Ishikawa (cell line): Measurements from ENCODE around the gene CTNNA1.

Source experiments
- CEBPB ChIP-seq: IDR thresholded peaks from 2 replicates; pipeline ENCODE4 v1.6.1; 2012
- CREB1 ChIP-seq: IDR thresholded peaks from 2 replicates; pipeline ENCODE4 v1.6.1; 2012; ENCODE audit warnings: low read depth
- EGR1 ChIP-seq: IDR thresholded peaks from 2 replicates; pipeline ENCODE4 v1.6.1; 2012
- EP300 ChIP-seq: IDR thresholded peaks from 2 replicates; pipeline ENCODE4 v1.6.1; 2012; ENCODE audit warnings: borderline replicate concordance
- FOXM1 ChIP-seq: IDR thresholded peaks from 2 replicates; pipeline ENCODE4 v1.6.1; 2012; ENCODE audit warnings: low read depth, borderline replicate concordance
- NFIC ChIP-seq: IDR thresholded peaks from 2 replicates; pipeline ENCODE4 v1.6.1; 2012
- RAD21 ChIP-seq: IDR thresholded peaks from 2 replicates; pipeline ENCODE4 v1.6.1; 2012; ENCODE audit warnings: low read depth
- TAF1 ChIP-seq: IDR thresholded peaks from 2 replicates; pipeline ENCODE4 v1.6.1; 2012; ENCODE audit warnings: low read depth, mild to moderate bottlenecking
- TCF12 ChIP-seq: IDR thresholded peaks from 2 replicates; pipeline ENCODE4 v1.6.1; 2012; ENCODE audit warnings: low read depth
- TEAD4 ChIP-seq: IDR thresholded peaks from 2 replicates; pipeline ENCODE4 v1.6.1; 2012
- YY1 ChIP-seq: IDR thresholded peaks from 2 replicates; pipeline ENCODE4 v1.6.1; 2012; ENCODE audit warnings: low read depth
- ZBTB7A ChIP-seq: IDR thresholded peaks from 2 replicates; pipeline ENCODE4 v1.6.1; 2012; ENCODE audit warnings: low read depth
- TF ChIP-seq, protein P1 (sequence below): IDR thresholded peaks from 2 replicates; pipeline ENCODE4 v1.6.1; 2012
- TF ChIP-seq, protein P2 (sequence below): IDR thresholded peaks from 2 replicates; pipeline ENCODE4 v1.6.1; 2012; ENCODE audit warnings: low read depth, mild to moderate bottlenecking
- TF ChIP-seq, protein P3 (sequence below): IDR thresholded peaks from 2 replicates; pipeline ENCODE4 v1.6.1; 2012

Gene CTNNA1

DNA sequence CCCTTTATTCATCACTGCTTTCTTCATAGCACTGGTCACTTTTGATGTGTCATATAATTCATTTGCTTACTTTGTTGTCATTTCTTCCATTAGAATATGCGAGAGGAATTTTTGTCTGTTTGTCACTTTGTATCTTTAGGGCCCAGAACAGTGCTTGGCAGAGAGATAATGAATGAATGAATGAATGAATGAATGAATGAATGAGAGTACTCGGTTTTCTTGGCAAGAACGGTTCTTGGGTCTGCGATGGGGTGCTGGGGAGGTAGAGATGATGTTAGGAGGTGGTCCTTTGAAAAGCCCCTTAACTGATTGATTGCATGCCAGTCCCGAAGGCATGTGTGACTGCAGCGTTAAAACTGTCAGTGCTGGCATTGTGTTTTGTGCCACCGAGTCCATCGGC lies 174.3 kb downstream of the CTNNA1 start:
- TF ChIP-seq CREB1 (no peak), EP300 (no peak), EGR1 (no peak), TCF12 (no peak), NFIC (no peak), YY1 (no peak), TAF1 (no peak), FOXM1 (no peak), RAD21 (no peak), CEBPB (no peak), ZBTB7A (no peak), TEAD4 (no peak)
- TF ChIP-seq, protein P1, sequence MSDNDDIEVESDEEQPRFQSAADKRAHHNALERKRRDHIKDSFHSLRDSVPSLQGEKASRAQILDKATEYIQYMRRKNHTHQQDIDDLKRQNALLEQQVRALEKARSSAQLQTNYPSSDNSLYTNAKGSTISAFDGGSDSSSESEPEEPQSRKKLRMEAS = no peak
- TF ChIP-seq, protein P2, sequence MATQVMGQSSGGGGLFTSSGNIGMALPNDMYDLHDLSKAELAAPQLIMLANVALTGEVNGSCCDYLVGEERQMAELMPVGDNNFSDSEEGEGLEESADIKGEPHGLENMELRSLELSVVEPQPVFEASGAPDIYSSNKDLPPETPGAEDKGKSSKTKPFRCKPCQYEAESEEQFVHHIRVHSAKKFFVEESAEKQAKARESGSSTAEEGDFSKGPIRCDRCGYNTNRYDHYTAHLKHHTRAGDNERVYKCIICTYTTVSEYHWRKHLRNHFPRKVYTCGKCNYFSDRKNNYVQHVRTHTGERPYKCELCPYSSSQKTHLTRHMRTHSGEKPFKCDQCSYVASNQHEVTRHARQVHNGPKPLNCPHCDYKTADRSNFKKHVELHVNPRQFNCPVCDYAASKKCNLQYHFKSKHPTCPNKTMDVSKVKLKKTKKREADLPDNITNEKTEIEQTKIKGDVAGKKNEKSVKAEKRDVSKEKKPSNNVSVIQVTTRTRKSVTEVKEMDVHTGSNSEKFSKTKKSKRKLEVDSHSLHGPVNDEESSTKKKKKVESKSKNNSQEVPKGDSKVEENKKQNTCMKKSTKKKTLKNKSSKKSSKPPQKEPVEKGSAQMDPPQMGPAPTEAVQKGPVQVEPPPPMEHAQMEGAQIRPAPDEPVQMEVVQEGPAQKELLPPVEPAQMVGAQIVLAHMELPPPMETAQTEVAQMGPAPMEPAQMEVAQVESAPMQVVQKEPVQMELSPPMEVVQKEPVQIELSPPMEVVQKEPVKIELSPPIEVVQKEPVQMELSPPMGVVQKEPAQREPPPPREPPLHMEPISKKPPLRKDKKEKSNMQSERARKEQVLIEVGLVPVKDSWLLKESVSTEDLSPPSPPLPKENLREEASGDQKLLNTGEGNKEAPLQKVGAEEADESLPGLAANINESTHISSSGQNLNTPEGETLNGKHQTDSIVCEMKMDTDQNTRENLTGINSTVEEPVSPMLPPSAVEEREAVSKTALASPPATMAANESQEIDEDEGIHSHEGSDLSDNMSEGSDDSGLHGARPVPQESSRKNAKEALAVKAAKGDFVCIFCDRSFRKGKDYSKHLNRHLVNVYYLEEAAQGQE = no peak
- TF ChIP-seq, protein P3, sequence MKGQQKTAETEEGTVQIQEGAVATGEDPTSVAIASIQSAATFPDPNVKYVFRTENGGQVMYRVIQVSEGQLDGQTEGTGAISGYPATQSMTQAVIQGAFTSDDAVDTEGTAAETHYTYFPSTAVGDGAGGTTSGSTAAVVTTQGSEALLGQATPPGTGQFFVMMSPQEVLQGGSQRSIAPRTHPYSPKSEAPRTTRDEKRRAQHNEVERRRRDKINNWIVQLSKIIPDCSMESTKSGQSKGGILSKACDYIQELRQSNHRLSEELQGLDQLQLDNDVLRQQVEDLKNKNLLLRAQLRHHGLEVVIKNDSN = no peak

GRCh38 chr5:138927979-138928378 lies 174.8 kb downstream of the CTNNA1 start:
- TF ChIP-seq NFIC = peak; percentile 39; the same call in 1 of the 2 replicates
- TF ChIP-seq ZBTB7A = no peak
- TF ChIP-seq YY1 = no peak
- no peak for TF ChIP-seq RAD21

GRCh38 chr5:138929571-138929955 lies 176.3 kb downstream of the CTNNA1 start:
- TF ChIP-seq YY1 = no peak
- TF ChIP-seq FOXM1 = no peak
- no peak for TF ChIP-seq RAD21
- no peak for TF ChIP-seq EP300
- TF ChIP-seq ZBTB7A = no peak
- no peak for TF ChIP-seq CEBPB
- no peak for TF ChIP-seq NFIC
- no peak for TF ChIP-seq TCF12
- no peak for TF ChIP-seq TEAD4
- TF ChIP-seq, protein P1 = no peak
- TF ChIP-seq, protein P2 = no peak
- no peak for TF ChIP-seq CREB1
- TF ChIP-seq, protein P3 = no peak
- TF ChIP-seq EGR1 = no peak

- TF ChIP-seq YY1 (no peak), RAD21 (no peak), TCF12 (no peak), CREB1 (no peak), NFIC (no peak), CEBPB (no peak), EGR1 (no peak), FOXM1 (no peak), TAF1 (no peak), TEAD4 (no peak), EP300 (no peak), ZBTB7A (no peak)
- TF ChIP-seq, protein P2 = no peak
- TF ChIP-seq, protein P3 = no peak
- TF ChIP-seq, protein P1 = no peak
These were observed 177.3 kb downstream of the CTNNA1 start for GRCh38 chr5:138930371-138931097.
